Islet precursor cell (in vitro differentiated cells): Measurements from ENCODE around the gene DGKI.

Experiments used
- DNase-seq: peaks from one replicate; pipeline ENCODE4 v3.0.0-alpha.2; 2018

DGKI gene

GRCh38 chr7:137585591-137585990 is 261.2 kb downstream of the DGKI start:
- DNase-seq, result no peak

GRCh38 chr7:137583172-137583571 is 263.6 kb downstream of the DGKI start:
- DNase-seq, result no peak

- DNase-seq, result no peak
These were observed 266.7 kb downstream of the DGKI start for GRCh38 chr7:137579913-137580640.

- no peak for DNase-seq
These were observed 268.2 kb downstream of the DGKI start for GRCh38 chr7:137578541-137578940.

GRCh38 chr7:137577184-137577583 is 269.6 kb downstream of the DGKI start:
- DNase-seq, result no peak

- DNase-seq, result no peak
These were observed 270.3 kb downstream of the DGKI start for GRCh38 chr7:137576481-137576880.

GRCh38 chr7:137574812-137575211 is 272.0 kb downstream of the DGKI start:
- no peak for DNase-seq

- no peak for DNase-seq
These were observed 274.6 kb downstream of the DGKI start for GRCh38 chr7:137572056-137572784.

- DNase-seq, result no peak
These were observed 282.1 kb downstream of the DGKI start for GRCh38 chr7:137564677-137565076.

- DNase-seq, result no peak
These were observed 282.8 kb downstream of the DGKI start for GRCh38 chr7:137563981-137564380.

GRCh38 chr7:137547485-137547884 is 299.3 kb downstream of the DGKI start:
- no peak for DNase-seq

- no peak for DNase-seq
These were observed 300.1 kb downstream of the DGKI start for GRCh38 chr7:137546671-137547070.

GRCh38 chr7:137546009-137546408 is 300.8 kb downstream of the DGKI start:
- no peak for DNase-seq

- DNase-seq, result no peak
These were observed 301.6 kb downstream of the DGKI start for GRCh38 chr7:137545059-137545716.

- no peak for DNase-seq
These were observed 302.2 kb downstream of the DGKI start for GRCh38 chr7:137544453-137545058.

- no peak for DNase-seq
These were observed 307.6 kb downstream of the DGKI start for GRCh38 chr7:137539111-137539715.

GRCh38 chr7:137538361-137538762 is 308.4 kb downstream of the DGKI start:
- no peak for DNase-seq

- no peak for DNase-seq
These were observed 311.2 kb downstream of the DGKI start for GRCh38 chr7:137535579-137535978.

GRCh38 chr7:137531671-137532070 is 315.1 kb downstream of the DGKI start:
- DNase-seq, result no peak

- DNase-seq, result no peak
These were observed 319.1 kb downstream of the DGKI start for GRCh38 chr7:137527634-137528033.

GRCh38 chr7:137523171-137523570 is 323.6 kb downstream of the DGKI start:
- no peak for DNase-seq

GRCh38 chr7:137521451-137521850 is 325.3 kb downstream of the DGKI start:
- no peak for DNase-seq

- no peak for DNase-seq
These were observed 326.8 kb downstream of the DGKI start for GRCh38 chr7:137519947-137520346.
